Sigmoid colon (tissue), 4 donors: ENCODE measurements around the gene SIDT1.

Experiments used
- CTCF ChIP-seq, 4 experiments: fragments of 450-650 bp in 3 of 4; fragments of 200-600 bp in 1 of 4; IDR thresholded peaks; one replicate each; pipeline ENCODE4 v1.5.1; 2016 to 2019; ENCODE audit warnings: antibody characterized with exemption in 4 of 4, mild to moderate bottlenecking in 3 of 4, moderate library complexity in 2 of 4
- POLR2A ChIP-seq, 2 donors: fragments of 450-650 bp; IDR thresholded peaks; one replicate each; pipeline ENCODE4 v1.6.1; 2016; ENCODE audit warnings: antibody characterized with exemption in 2 of 2, mild to moderate bottlenecking in 2 of 2, moderate library complexity in 2 of 2
- POLR2AphosphoS5 ChIP-seq, 4 donors: sonication (generic); formaldehyde crosslinking; IDR thresholded peaks; one replicate each; pipeline ENCODE4 v1.6.1; 2017; ENCODE audit warnings: antibody characterized with exemption in 4 of 4

DNA sequence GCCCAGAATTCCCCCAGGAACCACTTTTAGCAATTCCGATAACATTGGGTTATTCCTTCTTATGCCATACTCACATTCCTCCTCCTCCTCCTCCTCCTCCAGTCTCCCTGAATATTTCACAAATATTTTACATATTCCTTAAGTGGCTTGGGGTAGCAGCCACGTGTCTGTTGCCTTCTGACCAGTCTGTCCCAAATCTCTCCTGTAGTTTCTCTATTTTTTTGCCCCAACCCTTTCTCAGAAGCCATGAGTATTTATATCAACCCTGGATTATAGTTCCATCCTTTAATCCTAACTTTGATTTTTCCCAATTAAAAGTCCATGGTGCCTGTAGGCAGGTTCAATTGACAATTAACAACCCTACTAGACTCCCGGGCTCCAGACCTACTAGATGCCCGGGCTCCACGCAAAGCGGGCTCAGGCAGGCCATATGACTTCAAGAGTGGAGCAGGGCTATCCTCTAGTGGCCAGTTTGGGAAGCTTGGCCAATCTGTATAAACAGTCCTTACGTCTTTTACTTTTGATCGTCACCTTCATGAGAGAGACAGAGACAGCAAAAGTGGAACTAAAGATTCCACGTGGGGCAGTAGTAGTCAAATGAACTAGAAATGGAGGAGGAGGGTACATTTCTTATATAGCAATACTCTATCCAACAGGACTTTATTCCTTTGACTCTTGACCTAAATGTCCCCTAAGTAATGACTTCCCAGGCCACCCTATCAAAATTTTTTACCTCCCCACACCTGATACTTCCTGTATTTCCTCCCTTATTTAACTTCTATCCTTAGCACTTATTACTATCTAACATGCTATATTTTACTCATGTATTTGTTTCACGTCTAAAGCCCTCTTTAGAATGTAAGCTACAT lies 94.4 kb downstream of the SIDT1 start:
- TF ChIP-seq CTCF (IDR thresholded peaks at IDR 0.05) = peak; percentile 84 to 90 (median 88)
- TF ChIP-seq POLR2AphosphoS5 (IDR thresholded peaks at IDR 0.05) = no peak
- TF ChIP-seq POLR2A (IDR thresholded peaks at IDR 0.05) = no peak
